Tongue (tissue), 2 donors: ENCODE results near the gene ZNF705A. TPM values are rescaled to one million over a fixed set of nuclear protein-coding genes. Genes with fewer than 3 reads are reported as not detected.
"Not testable (repeated sequence)": the region's sequence is repeated elsewhere in the genome, so short reads cannot be mapped to it uniquely, and the experiment has no call there.

Experiments used
- DNase-seq: peaks from one replicate; pipeline ENCODE4 v3.0.0-alpha.2; 2015
- total RNA-seq: library from RNA; depleted of rRNA; stranded (reverse); fragments of >200 nt; gene quantifications from one replicate; pipeline ENCODE4 v1.2.3, GENCODE V29; 2014

The ZNF705A gene
- total RNA-seq: not detected

DNA sequence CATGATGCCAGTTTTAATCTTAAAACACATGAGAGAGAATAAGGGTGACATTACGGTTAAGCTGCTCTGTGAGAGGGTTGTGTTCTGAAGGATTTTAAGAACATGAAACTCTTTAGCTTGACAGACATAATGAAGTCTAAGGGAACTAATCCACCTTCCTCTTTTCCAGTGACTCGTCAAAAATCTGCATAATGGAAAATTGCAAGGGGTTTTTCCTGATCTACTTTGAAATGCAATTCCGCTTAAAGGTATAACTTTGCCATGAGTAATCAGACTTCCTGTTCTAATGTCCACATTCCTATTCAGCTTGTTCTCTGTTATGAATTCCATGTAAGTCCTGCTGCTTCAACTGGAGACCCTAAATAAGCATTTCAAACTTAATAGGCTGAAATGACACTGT, at the start of gene ZNF705A:
Gene ZNF705A, plus strand, starts transcription at position 171 of the 400 bp plus-strand sequence. CDS start 15,611 bp downstream, outside the sequence.
- DNase-seq: no peak

DNA sequence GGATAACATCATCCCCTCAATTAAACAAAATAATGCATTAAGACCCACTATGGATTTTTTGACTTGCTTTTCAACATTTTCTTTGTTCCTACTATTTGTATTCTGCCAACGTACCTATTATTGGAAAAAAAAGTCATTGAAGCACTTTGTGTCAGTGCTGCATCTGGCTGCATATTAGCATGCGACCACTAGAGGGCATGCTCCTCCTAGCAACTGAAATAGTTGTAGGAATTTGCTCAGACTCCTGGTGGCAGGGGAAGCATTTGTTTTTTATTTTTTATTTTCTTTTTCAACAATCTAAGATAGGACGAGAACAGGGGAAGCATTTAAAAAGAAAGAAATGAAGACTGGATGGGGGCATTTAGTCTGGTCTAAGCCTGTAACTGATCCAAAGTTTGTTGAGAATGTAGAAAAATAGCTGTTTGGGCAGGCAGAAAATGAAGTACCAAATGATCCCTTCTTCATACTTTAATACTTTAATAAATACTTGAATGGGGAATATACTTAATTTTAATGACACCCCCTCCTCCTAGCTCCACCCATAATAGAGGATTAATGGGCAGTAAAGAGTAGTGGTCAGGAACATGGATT, 47.9 kb upstream of the ZNF705A start:
- peak; percentile 89 for DNase-seq

DNA sequence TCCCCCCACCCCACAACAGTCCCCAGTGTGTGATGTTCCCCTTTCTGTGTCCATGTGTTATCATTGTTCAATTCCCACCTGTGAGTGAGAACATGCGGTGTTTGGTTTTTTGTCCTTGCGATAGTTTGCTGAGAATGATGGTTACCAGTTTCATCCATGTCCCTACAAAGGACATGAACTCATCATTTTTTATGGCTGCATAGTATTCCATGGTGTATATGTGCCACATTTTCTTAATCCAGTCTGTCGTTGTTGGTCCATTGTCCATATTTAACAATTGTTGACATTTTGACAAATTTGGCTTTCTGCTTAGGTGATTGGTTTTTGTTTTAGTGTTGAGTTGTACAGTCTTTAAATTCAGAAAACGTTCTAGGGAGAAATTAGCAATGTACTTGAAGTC, 43.7 kb upstream of the ZNF705A start:
- DNase-seq: not testable (repeated sequence)

DNA sequence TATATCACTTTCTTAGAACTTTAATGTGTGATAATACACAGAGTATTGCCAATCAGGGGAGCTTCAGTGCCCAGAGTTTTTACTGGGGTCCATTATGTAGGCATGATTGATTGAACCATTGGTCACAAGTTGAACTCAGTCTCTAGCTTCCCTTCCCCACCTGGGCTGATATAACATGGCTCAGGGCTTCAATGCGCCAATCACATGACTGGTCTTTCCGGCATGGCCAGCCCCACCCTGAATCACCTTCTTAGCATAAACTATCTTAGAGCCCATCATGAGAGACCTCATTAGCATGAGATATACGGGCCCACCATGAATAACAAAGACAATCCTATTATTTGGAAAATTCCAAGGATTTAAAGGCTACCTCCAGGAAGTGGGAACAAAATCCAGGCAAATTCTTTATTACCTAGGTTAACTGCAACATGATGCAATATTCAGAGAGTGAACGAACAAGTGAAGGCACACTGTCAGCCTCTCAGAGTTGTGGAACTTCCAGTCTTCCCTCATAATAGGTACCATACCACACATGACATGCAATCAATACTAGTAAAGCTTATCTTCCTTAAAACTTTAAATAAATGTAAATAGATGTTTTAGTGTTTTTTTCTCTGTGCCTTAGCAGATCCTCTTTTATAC, 36.6 kb upstream of the ZNF705A start:
- no peak for DNase-seq

DNA sequence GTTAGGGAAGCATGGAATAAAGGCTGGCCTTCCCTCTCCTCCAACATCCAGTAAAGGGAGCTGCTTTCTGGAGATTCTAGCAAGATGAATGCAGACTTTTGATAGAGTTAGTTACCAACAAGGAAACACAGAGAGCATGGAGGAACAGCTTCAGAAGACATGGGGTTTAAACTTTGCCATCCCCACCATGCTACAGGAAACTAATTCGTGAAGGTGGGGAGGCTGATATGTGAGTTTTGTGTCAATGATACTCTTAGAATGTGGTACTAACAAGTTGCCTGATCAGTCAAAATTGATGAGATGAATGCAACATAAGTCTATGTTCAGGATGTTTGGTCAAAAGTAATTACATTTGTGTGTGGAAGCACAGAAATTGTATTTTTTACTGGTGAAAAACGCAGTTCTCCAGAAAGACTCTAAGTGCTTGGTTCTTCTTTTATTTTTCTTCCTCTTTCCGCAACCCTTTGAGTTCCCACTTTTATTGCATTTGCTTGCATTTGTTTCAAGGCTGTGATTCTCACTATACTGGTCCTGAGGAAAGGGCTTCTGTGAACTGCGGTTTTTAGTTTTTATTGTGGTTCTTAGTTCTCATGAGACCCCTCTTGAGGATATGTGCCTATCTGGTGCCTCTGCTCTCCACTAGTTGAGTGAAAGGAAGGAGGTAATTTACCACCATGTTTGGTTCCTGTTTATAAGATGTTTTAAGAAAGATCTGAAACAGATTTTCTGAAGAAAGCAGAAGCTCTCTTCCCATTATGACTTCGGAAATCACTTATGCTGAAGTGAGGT, 33.5 kb upstream of the ZNF705A start, which contains the start of gene CLEC4A:
Gene CLEC4A, plus strand, starts transcription at position 494 of the 789 bp plus-strand sequence. Its CDS starts 262 bp downstream, at position 756.
- no peak for DNase-seq

DNA sequence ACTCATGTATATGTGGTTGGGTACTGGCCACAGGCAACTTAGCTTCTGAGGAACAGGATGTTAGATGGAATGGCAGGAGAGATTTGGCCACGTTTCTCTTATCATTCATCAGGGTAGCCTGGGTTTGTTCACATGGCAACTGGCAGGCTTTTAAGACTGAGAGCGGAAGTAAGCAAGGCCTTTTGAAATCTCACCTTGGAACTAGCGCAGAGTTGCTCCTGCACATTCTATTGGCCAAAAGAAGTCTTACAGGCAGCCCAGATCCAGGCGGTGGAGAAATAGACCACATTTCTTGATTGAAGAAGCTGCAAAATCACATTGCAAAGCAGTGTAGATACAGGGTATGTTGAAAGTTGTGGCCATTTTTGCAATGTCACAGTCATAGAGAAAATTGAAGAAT, 29.7 kb upstream of the ZNF705A start:
- DNase-seq: no peak

DNA sequence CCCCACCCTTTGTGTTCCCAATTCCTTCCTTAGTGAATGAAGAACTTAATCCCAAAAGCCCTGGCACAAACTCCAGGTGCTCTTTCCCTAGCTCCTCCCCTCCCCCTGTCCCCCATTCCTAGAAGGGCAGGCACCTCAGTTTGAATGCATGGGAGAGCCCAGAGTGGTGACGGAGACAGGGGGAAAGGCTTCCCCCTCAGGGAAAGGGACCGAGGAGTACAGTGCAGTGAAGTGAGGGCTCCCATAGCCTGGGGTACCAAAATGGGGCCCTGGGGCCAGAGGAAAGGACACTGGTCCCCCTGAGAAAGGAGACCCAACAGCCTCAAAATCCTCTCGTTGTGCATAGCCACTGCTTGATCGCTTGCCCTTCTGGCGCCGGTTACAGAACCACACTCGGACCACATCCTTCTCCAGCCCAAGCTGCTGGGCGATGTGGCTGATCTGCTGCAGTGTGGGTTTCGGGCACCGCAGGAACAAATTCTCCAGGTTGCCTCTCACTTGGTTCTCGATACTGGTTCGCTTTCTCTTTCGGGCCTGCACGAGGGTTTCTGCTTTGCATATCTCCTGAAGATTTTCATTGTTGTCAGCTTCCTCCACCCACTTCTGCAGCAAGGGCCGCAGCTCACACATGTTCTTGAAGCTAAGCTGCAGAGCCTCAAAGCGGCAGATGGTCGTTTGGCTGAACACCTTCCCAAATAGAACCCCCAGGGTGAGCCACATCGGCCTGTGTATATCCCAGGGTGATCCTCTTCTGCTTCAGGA, 23.0 kb upstream of the ZNF705A start:
- not testable (repeated sequence) for DNase-seq

DNA sequence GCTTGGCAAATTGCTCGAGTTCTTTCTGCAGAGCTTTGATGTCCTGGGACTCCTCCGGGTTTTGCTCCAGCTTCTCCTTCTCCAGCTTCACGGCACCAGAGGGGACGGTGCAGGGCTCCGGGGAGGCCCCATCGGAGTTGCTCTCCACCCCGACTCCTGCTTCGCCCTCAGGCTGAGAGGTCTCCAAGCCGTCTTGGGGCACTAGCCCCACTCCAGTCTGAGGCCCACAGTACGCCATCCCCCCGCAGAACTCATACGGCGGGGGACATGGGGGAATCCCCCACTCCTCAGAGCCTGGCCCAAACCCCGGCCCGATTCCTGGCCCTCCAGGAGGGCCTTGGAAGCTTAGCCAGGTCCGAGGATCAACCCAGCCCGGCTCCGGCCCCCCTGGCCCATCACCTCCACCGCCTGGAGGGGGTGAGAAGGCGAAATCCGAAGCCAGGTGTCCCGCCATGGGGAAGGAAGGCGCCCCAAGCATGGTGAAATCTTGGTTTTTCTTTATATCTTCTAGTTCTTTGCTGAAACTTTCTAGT, 22.4 kb upstream of the ZNF705A start:
- not testable (repeated sequence) for DNase-seq

DNA sequence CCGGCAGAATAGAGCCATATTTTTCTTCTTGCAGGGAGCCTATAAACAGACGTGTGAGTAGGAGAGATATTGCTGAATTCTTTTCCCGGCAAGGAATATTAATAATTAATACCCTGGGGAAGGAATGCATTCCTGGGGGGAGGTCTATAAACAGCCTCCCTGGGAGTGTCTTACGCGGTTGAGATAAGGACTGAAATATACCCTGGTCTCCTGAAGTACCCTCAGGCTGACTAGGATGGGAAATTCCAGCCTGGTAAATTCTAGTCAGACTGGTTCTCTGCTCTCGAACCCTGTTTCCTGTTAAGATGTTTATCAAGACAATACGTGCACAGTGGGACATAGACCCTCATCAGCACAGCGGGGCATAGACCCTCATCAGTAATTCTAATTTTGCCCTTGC, 15.2 kb upstream of the ZNF705A start:
- not testable (repeated sequence) for DNase-seq

DNA sequence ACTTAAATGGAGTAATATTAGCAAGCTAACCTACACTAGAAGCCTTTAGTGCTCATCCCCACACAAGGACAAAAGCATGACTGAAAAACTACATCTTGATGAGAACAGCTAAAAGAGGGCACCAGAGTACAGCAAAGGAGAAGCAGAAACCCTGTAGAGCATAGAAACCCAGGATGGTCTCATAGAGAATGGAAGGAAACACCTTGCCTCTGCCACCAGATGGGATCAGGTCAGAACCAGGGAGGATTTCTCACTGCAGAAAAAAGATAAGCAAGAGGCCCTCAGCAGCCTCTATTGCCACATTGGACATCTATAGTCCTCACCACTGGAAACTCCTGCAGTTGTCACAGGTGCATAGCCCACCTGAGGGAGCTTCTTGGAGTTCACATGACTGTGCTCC, 13.6 kb upstream of the ZNF705A start:
- DNase-seq: no peak

DNA sequence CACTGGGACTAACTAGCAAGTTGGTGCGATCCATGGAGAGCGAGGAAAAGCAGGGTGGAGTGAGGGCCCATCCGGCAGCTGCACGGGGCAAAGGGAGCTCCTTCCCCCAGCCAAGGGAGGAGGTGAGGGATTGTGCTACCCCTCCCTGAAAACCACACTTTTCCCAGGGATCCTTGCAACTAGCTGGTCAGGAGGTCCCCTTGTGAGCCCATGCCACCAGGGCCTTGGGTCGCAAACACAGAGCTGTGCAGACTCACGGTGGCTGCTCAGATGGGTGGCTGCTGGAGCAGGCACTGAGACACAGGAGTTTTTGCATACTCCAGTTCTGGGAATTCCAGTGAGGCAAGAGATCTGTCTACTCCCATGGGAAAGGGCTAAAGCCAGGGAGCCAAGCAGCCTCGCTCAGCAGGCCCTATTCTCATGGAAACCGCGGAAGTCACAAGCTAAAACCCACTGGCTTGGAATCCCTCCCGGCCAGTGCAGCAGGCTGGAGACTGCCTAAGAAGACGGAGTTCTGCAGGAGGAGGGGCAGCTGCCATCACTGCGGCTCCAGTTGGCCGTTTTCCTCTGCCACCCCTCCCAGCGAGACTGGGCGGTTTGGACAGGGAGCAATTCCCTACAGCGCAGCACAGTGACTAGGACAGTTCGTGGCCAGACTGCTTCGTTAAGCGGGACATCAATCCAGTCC, 10.9 kb upstream of the ZNF705A start:
- DNase-seq: peak; percentile 55

DNA sequence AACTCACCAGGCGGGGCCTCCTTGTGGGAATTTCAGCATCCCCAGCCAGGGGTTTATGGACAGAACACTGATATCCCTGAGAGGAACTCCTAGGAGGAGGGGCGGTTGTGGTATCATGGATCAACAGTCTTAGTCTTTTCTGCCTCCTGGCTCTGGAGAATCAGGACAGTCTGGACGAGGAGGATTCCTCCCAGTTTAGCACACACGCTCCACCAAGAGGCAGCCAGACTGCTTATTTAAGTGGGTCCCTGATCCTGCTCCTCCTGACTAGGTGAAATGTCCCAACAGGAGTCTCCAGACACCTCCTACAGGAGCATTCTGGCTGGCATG, 10.4 kb upstream of the ZNF705A start:
- no peak for DNase-seq

DNA sequence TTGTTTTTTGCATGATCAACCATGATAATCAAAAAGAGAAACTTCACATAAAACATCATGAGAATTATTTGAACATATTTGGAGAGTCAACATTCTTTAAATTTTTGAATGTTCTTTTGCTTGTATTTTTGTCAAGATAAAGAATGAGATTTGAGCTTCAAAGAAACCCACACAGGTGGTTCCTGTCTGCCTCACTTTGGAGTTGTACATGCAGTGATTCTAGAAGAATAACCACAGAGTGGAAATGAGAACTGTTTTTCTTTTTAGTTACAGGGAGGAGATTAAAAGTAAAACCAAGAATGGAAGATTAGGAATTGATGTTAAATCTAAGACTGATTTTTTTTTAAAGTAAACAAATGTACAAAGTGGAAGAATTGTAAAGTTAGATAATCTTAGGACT, 2.3 kb upstream of the ZNF705A start:
- no peak for DNase-seq

DNA sequence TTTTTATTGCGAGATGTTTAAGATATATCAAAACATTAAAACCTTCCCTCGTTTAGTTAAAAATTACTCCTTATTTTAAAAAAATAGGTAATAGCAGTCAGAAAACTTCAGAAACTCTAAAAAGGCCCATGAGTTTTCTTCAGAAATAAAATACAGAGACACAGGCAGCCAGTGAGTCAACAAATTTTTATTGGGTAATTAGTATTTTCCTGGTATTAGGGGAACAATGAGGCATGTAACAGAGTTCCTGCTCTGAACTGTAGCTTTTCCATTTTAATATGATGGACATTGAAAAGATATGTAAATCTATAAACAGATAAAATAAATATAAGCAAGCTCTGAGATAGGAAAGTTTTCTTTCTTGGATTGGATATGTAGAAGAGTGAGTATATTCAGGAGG, 399 bp upstream of the ZNF705A start:
- DNase-seq: no peak

DNA sequence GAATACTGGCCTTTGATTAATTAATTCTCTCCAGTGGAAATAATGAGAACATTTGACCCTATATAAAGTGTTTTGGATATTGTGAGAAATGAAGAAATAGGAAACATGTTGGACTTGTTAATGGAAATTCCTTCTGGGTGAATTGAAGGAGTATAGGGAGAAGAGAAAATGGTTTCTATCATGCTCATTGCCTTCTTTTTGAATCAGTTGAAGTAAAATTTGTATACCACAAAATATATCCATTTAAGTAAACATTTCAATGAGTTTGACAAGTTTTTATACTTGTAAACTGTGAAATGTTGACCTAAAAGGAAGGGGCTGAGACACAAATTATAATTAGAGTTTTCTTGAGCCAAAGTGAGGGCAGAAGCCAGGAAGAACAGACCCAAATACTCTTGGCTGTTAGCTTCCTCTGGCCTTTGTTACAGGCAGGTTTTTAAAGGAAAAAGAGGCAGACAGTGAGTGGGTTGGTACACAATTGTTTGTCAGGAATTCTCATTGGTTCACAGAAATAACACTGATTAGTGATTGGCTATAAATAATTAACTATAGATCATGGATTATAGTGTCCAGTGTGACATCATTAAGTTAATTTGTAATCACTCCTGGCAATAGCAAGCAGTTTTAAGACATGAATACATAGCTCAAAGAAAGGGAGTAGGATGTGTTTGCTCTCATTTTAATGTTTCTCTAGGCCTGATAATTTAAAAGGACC, 826 bp downstream of the ZNF705A start:
- no peak for DNase-seq

DNA sequence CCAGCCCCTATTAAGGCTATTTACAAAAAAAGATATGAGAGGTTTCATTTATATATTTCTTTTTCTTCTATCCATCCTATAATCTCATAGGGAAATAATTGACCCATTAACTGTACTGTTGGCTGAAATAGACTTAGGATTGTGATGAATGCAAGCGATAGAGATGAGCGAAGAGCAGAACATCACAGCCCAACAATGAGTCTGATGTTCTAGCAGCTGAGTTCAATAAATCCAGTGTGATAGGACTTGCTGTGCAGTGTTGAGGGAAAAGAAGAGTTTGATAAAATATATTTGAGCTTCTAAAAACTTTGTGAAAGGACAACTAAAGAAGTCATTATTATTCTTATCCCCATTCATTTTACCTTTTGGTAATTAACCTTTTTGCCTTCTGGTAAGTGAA, 16.1 kb downstream of the ZNF705A start:
- not testable (repeated sequence) for DNase-seq

DNA sequence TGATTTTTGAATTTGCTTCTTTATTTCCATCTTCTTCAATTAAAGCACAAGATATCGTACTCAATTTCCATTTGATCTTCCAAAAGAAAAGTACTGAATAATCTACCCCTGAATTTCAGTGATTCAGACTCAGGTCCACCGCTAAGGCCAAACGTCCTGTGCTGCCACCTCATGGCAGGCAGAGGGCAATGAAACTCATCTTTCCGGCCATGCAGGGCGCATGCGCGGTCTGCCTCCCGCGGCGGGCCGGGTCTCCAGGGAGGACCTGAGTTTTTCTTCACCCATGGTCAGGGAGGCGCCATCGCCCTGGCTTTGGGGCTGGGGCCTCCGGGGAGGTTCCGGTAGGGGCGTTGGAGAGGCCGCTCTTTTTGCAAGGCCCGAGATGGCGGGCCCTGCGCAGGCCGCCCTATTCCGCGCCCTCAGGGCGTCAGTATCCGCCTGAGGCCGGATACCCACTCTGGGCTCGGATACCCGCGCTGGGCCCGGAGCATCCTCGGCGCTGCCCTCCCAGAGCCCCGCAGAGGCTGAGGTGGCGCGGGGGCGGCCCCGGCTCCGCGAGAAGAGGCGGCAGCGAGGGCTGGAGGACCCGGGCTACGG, 23.3 kb downstream of the ZNF705A start:
- DNase-seq: peak; percentile 90

DNA sequence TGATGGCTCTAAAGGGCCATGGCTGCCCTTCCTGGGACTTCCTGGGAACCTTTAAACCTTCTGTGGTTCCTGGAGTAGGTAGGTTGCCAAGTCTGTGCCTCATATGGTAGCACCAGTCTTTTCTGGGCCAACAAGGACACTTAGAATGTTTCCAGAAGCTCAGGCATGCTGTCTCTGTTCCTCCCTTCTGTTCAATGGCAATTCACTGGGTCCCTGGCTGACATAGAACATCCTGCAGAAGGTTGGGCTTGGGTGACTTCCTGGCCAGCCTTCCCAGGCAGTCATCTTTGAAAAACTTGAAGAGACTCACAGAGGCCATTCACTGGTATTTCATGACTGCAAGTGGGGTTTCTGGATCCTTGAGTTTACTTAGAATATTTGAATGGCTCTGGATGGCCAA, 24.5 kb downstream of the ZNF705A start:
- not testable (repeated sequence) for DNase-seq

DNA sequence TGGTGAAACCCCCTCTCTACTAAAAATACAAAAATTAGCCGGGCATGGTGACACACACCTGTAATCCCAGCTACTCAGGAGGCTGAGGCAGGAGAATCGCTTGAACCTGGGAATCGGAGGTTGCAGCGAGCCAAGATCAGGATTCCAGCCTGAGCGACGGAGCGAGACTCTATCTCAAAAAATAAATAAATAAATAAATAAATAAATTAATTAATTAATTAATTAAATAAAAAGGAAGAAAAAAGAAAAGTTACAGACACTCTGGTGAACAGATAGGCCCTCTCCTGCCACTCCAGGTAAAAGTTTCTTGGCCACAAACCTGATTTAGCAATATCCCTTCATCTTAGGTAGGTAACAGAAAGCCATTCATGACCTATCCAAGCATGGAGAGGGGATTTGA, 26.1 kb downstream of the ZNF705A start:
- not testable (repeated sequence) for DNase-seq

DNA sequence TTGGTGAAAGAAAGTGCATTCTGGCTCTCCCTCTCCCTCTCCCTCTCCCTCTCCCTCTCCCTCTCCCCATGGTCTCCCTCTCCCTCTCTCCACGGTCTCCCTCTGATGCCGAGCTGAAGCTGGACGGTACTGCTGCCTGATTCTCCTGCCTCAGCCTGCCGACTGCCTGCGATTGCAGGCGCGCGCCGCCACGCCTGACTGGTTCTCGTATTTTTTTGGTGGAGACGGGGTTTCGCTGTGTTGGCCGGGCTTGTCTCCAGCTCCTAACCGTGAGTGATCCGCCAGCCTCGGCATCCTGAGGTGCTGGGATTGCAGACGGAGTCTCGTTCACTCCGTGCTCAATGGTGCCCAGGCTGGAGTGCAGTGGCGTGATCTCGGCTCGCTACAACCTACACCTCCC, 26.5 kb downstream of the ZNF705A start:
- DNase-seq: not testable (repeated sequence)

DNA sequence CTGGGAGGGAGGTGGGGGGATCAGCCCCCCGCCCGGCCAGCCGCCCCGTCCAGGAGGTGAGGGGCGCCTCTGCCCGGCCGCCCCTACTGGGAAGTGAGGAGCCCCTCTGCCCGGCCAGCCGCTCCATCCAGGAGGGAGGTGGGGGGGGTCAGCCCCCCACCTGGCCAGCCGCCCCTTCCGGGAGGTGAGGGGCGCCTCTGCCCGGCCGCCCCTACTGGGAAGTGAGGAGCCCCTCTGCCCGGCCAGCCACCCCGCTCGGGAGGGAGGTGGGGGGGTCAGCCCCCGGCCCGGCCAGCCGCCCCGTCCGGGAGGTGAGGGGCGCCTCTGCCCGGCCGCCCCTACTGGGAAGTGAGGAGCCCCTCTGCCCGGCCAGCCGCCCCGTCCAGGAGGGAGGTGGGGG, 27.4 kb downstream of the ZNF705A start:
- not testable (repeated sequence) for DNase-seq
